ACC112 (cell line): ENCODE results near the gene BAIAP2L2.

Experiments
- H2AFZ ChIP-seq: fragments of 200-600 bp; sonication (generic); one replicate; pipeline ENCODE4 v1.6.0; 2017; ENCODE audit warnings: antibody characterized with exemption, low read length; ENCODE audit not compliant: unreplicated experiment
- H3K27ac ChIP-seq: fragments of 200-600 bp; sonication (generic); 2 replicates; pipeline ENCODE4 v1.5.1; 2014; ENCODE audit warnings: low read depth, mild to moderate bottlenecking, antibody characterized with exemption, low read length, moderate library complexity
- H3K27me3 ChIP-seq: fragments of 200-600 bp; sonication (generic); 2 replicates; pipeline ENCODE4 v1.6.1; 2014; ENCODE audit warnings: mild to moderate bottlenecking, antibody characterized with exemption, low read length, moderate library complexity, mixed read lengths; ENCODE audit not compliant: insufficient read depth
- H3K36me3 ChIP-seq: fragments of 200-600 bp; sonication (generic); 2 replicates; pipeline ENCODE4 v1.6.1; 2016; ENCODE audit warnings: mild to moderate bottlenecking, antibody characterized with exemption, low read length, moderate library complexity, mixed read lengths; ENCODE audit not compliant: insufficient read depth
- H3K4me1 ChIP-seq: fragments of 200-600 bp; sonication (generic); one replicate; pipeline ENCODE4 v1.6.1; 2016; ENCODE audit warnings: low read length, mixed read lengths; ENCODE audit not compliant: insufficient read depth, unreplicated experiment, control insufficient read depth
- H3K4me3 ChIP-seq: fragments of 200-600 bp; sonication (generic); 2 replicates; pipeline ENCODE4 v1.5.1; 2014; ENCODE audit warnings: mild to moderate bottlenecking, low read depth, low read length
- H3K79me2 ChIP-seq: fragments of 200-600 bp; sonication (generic); one replicate; pipeline ENCODE4 v1.6.0; 2016; ENCODE audit warnings: low read length; ENCODE audit not compliant: control insufficient read depth, unreplicated experiment, insufficient read depth

The BAIAP2L2 gene

DNA sequence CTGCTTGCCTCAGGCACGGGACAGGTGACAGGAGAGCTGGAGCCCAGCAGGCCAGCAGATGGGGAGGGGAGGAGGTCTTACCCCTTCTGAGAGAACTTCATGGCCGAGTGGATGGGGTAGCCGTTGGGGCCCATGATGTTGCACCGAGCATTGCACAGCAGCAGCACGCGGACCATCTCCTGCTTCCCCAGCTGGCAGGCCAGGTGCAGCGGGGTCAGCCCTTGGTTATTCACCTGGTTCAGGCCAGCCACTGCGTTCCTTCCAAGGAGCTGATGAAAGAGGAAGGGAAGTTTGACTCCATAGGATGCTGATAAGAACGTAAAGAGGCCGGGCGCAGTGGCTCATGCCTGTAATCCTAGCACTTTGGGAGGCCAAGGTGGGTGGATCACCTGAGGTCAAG is 29.4 kb upstream of the BAIAP2L2 start:
- Histone ChIP-seq H3K4me3 (no peak overlapping the region), H2AFZ (no peak overlapping the region), H3K79me2 (no peaks in the 10 kb centered on the region), H3K4me1 (peaks cover 12% of the 10 kb centered on the region), H3K27me3 (no peaks in the 10 kb centered on the region), H3K27ac (no peak overlapping the region), H3K36me3 (no peaks in the 10 kb centered on the region)

DNA sequence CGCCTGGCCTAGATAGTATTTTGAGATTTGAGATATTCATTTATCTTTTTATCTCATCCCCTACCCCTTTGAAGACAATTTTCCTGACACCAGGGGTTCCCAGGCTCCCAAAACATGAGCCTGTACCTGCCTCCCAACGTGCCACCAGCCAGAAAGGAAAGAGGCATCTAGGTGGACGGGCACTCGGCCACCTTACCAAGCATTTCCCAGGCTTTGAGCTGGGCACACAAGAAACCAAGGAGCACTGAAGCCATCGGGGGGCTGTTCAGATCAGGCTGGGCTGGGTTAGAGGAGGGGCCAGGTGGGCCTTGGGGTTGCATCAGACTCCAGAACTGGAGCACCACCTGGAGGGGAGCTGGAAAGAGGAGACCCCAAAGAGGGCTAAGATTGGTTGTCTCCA is 28.5 kb upstream of the BAIAP2L2 start:
- no peaks in the 10 kb centered on the region for H3K36me3 ChIP-seq
- H3K79me2 ChIP-seq = no peaks in the 10 kb centered on the region
- H3K27ac ChIP-seq = no peak overlapping the region
- peaks cover 16% of the 10 kb centered on the region for H3K4me1 ChIP-seq
- no peak overlapping the region for H2AFZ ChIP-seq
- H3K27me3 ChIP-seq = no peaks in the 10 kb centered on the region
- no peak overlapping the region for H3K4me3 ChIP-seq

DNA sequence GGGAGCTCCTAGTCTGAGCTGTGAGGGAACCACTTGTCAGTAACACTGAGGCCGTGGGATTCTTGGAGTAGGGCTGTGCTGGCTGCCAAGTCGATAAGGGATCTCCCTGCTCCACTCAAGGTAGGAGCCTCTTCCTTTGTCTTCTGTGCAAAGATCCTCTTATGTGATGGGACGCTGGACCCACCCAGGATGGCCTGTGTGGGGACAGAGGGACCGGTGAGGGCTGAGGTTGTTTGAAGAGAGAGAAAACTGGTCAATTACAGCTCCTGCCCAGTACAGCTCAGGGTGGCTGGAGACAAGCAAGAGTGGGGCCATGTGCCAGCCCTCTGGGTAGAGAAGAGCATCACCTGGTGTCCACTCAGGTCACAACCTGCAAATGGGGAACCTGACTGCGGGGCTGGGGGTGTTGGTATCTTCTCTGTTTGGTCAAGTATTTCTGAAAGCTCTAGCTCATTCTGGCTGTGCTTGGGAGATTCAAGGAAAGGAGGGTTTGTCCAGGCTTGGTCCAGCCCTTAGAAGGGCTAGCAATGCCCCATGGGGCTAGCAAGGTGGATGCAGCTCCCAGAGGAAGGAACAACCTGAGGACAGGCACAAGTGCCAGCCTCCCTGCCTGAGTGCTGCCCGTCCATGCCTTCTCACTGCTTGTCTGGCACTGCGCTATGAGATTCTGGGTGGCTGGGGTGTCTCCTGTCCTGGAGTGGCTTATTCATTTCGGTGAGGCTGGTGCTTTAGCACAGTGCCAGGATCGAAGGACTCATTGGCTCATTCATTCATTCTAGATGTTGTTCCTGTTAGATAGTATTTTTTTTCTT is 27.6 kb upstream of the BAIAP2L2 start:
- H3K4me3 ChIP-seq = no peak overlapping the region
- no peaks in the 10 kb centered on the region for H3K36me3 ChIP-seq
- H3K27ac ChIP-seq = no peak overlapping the region
- no peaks in the 10 kb centered on the region for H3K27me3 ChIP-seq
- no peak overlapping the region for H2AFZ ChIP-seq
- no peaks in the 10 kb centered on the region for H3K79me2 ChIP-seq
- H3K4me1 ChIP-seq = peaks cover 16% of the 10 kb centered on the region

DNA sequence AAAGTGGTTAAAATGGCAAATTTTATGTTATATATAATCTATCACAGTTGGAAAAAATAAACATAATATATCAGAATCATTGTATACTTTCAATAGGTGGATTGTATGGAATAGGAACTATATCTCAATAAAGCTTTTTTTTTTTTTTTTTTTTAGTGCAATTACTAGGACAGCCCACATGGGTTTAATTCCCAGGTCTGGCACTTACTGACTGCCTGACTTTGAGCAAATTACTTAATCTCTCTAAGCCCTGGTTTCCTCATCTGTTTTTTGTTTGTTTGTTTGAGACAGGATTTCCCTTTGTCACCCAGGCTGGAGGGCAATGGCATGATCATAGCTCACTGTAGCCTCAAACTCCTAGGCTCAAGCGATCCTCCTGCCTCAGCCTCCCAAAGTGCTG is 26.1 kb upstream of the BAIAP2L2 start:
- H3K4me1 ChIP-seq = peaks cover 16% of the 10 kb centered on the region
- H3K4me3 ChIP-seq = no peak overlapping the region
- H3K36me3 ChIP-seq = no peaks in the 10 kb centered on the region
- no peak overlapping the region for H2AFZ ChIP-seq
- H3K27me3 ChIP-seq = no peaks in the 10 kb centered on the region
- H3K27ac ChIP-seq = no peak overlapping the region
- no peaks in the 10 kb centered on the region for H3K79me2 ChIP-seq

DNA sequence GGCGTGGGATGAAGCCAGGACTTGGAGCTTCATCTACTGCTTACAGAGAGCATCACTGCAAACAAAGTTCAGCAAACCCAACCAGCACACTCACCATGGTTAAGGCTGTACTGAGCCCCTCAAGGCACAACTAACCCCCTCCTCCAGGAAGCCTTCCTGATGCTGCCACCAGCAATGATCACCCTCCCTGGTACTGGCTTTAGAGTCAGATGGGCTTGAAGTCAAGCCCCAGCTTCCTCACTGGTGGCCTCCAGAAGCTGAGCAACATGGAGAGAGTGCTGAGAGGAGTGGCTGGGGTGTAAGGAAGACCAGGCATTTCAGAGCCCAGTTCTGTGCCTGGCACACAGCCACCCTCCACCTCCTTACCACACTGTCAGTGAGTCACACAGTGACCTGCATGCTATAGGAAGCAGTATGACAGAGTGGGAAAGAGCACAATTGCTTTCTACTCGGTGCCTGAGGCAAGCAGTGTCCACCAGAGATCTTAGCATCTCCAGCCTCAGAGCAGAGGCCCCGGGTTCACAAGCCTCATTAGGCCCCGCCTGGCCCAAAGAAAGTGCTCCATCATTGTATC is 24.7 kb upstream of the BAIAP2L2 start:
- Histone ChIP-seq H3K4me3 (no peak overlapping the region), H3K27me3 (no peaks in the 10 kb centered on the region), H3K27ac (peak overlapping the region; percentile 75), H3K79me2 (no peaks in the 10 kb centered on the region), H2AFZ (no peak overlapping the region), H3K4me1 (peaks cover 16% of the 10 kb centered on the region), H3K36me3 (no peaks in the 10 kb centered on the region)

DNA sequence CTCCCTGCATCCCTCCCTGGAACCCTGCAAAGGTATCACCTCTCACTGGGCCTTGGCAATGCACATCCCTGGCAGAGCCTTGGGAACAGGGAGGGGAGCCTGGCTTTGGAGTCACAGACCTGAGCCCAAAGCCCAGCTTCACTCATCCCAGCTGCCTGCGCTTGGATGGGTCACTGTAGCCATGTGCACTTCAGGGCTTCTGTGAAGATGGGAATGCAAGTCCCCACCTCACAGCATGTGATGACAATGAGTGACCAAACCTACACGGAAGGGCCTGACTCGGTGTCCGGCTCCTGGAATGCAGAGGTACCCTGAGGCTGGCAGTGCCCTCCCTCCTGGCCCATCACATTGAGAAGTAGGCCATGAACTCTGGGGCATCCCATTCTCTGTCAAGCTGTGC is 22.8 kb upstream of the BAIAP2L2 start:
- H3K4me3 ChIP-seq = no peak overlapping the region
- no peak overlapping the region for H3K27ac ChIP-seq
- no peak overlapping the region for H2AFZ ChIP-seq
- H3K27me3 ChIP-seq = no peaks in the 10 kb centered on the region
- H3K4me1 ChIP-seq = peaks cover 16% of the 10 kb centered on the region
- no peaks in the 10 kb centered on the region for H3K36me3 ChIP-seq
- no peaks in the 10 kb centered on the region for H3K79me2 ChIP-seq

DNA sequence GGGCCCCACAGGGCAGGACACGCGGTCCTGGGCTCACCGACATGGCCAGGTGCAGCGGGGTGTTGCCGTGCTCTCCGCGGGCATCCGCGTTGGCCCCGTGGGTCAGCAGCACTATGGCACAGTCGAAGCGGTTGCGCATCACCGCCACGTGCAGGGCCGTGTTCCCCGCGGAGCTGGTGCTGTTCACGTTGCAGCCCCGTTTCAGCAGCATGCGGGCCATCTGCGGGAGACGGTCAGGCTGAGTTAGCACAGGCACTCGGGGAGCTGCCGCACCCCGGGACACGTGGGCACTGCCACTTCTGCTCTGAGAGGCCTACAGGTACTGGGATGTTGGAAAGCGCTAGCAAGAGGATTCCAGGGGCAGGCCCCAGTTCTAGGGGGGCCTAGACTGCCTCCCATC is 22.3 kb upstream of the BAIAP2L2 start:
- peaks cover 16% of the 10 kb centered on the region for H3K4me1 ChIP-seq
- H3K27me3 ChIP-seq = no peaks in the 10 kb centered on the region
- H3K36me3 ChIP-seq = no peaks in the 10 kb centered on the region
- no peak overlapping the region for H3K27ac ChIP-seq
- H2AFZ ChIP-seq = no peak overlapping the region
- H3K79me2 ChIP-seq = no peaks in the 10 kb centered on the region
- no peak overlapping the region for H3K4me3 ChIP-seq

DNA sequence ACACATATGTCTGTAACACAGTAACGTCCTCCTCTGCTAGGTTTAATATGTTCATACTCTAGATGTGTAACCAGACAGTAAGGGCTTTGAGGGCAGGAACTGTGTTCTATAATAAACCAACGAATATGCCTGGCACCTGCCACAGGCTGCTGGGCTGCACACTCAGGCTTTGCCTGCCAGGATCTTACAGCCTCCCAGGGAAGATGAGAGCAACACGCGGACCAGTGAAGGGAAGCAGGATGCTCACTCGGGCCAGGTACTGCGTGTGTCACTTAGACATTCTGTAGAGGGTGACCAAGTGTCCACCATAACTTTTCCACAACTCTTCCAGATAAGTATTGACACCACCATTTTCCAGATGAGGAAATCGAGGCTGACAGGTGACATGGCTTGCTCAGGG is 21.7 kb upstream of the BAIAP2L2 start:
- Histone ChIP-seq H3K27ac (no peak overlapping the region), H3K36me3 (no peaks in the 10 kb centered on the region), H3K79me2 (no peaks in the 10 kb centered on the region), H3K4me1 (peaks cover 16% of the 10 kb centered on the region), H2AFZ (no peak overlapping the region), H3K4me3 (no peak overlapping the region), H3K27me3 (no peaks in the 10 kb centered on the region)

DNA sequence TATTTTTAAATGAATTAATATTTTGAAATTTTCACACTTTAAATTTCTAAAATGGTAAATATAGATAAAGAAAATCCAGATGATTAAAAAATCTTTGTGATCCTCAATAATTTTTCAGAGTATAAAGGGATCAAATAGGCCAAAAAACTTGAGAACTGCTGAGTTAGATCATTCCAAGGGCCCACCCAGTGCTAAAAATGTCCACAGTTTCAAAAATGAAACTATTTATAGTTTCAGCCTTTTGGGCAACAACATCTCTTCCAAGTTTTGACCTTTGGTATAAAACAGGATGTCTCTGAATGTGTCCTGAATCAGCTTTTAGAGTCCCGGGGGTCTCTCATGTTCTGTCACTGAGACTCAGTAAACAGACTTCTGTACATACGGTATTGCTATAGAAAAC is 20.9 kb upstream of the BAIAP2L2 start:
- Histone ChIP-seq H3K79me2 (no peaks in the 10 kb centered on the region), H3K4me1 (peaks cover 16% of the 10 kb centered on the region), H2AFZ (no peak overlapping the region), H3K27ac (no peak overlapping the region), H3K27me3 (no peaks in the 10 kb centered on the region), H3K36me3 (no peaks in the 10 kb centered on the region), H3K4me3 (no peak overlapping the region)

DNA sequence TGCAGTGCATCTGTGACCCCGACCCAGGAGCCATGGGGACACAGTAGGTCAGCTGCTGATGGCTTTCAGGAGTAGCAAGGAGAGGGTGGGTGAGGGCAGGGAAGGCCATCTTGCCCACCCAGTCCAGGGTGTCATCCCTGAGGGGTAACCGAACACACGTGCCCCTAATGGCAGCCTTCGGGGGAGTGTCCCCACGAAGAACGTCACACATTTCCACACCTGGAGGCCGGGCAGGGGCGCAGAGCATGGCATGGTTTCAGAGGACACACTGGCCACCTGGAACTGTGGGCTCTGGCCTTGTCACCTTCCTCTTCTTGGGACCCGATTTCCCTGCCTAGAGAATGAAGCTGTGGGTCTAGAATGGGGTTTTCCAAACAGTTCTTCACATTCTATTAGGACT is 19.4 kb upstream of the BAIAP2L2 start:
- no peak overlapping the region for H3K27ac ChIP-seq
- H3K27me3 ChIP-seq = no peaks in the 10 kb centered on the region
- H3K36me3 ChIP-seq = no peaks in the 10 kb centered on the region
- H3K79me2 ChIP-seq = no peaks in the 10 kb centered on the region
- H3K4me3 ChIP-seq = no peak overlapping the region
- peaks cover 3% of the 10 kb centered on the region for H3K4me1 ChIP-seq
- H2AFZ ChIP-seq = no peak overlapping the region

DNA sequence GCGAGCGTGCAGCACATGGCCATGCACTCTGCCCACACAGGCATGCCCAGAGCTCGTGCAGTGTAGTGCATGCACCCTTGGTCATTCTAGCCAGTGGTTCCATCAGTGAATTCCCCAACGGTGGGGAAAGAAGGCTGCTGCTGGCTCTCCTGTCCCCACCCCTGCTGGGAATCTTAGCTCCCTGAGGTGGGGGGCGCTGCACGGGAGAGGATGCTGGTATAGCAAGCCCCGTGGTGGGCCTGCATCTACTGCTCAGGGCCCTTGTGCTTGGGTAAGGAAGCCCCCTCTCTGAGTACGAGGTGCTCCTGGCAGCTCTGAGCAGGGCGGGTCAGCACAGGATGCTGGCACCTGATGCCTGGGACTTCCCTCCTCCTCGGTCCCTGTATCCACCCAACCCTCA is 18.5 kb upstream of the BAIAP2L2 start:
- no peak overlapping the region for H2AFZ ChIP-seq
- no peaks in the 10 kb centered on the region for H3K27me3 ChIP-seq
- no peak overlapping the region for H3K27ac ChIP-seq
- no peaks in the 10 kb centered on the region for H3K79me2 ChIP-seq
- no peaks in the 10 kb centered on the region for H3K36me3 ChIP-seq
- no peaks in the 10 kb centered on the region for H3K4me1 ChIP-seq
- no peak overlapping the region for H3K4me3 ChIP-seq
